Measurements from ENCODE around the gene STC2. TPM values are rescaled to one million over a fixed set of nuclear protein-coding genes. Genes with fewer than 3 reads are reported as not detected.

The STC2 gene
- total and polyA plus RNA-seq, 10 of the 15 experiments (the other 5 are each of a cell fraction or from before 2014, with no cell fraction given) = 0.05 to 4.8 (median 2.0) TPM

- Histone ChIP-seq H2AFZ (ENCODE audit: control insufficient read depth, low read depth, low read length) (no peak overlapping the region), H3K9ac (ENCODE audit: control insufficient read depth, insufficient read depth, low read length) (no peak overlapping the region), H3K27ac (ENCODE audit: control insufficient read depth, insufficient read depth) (no peak overlapping the region), H4K20me1 (ENCODE audit: control insufficient read depth, insufficient read depth) (no peaks in the 10 kb centered on the region), H3K27me3 (replicated peaks in 1 of 2; ENCODE audit: control insufficient read depth in 2 of 2, insufficient read depth in 2 of 2, low read length in 1 of 2) (peaks cover 0 to 3% of the 10 kb centered on the region in 2 experiments; a peak in 3 of 4 replicates), H3K9me3 (replicated peaks; ENCODE audit: control insufficient read depth, insufficient read depth, low read length) (peaks cover 6% of the 10 kb centered on the region; the same call in 1 of the 3 replicates), H3K4me1 (ENCODE audit: control insufficient read depth, insufficient read depth, low read length) (no peaks in the 10 kb centered on the region), H3K4me3 (no peak overlapping the region), H3K4me2 (ENCODE audit: control insufficient read depth, insufficient read depth) (no peak overlapping the region), H3K36me3 (ENCODE audit: control insufficient read depth in 2 of 2, insufficient read depth in 2 of 2, low read length in 1 of 2) (no peaks in the 10 kb centered on the region), H3K79me2 (ENCODE audit: control insufficient read depth, insufficient read depth, low read length) (no peaks in the 10 kb centered on the region)
- DNase-seq (ENCODE audit: low read depth, low spot score) (no peak), ATAC-seq (no peak), FAIRE-seq (no peak)
- ChIA-PET SMC1A (ENCODE audit: uncharacterized antibody, unreplicated experiment) (no interaction called here), CTCF (interaction anchor here (0.6 to 1.6 kb wide), 4 partner anchors 14 to 635 kb away, joined by 3 to 5 read pairs (median 4); no protein-coding TSS in a partner anchor), POLR2A (no interaction called here), RAD21 (ENCODE audit: unreplicated experiment) (no interaction called here)
- no peak for TF ChIP-seq CBX5 (IDR thresholded peaks at IDR 0.05; ENCODE audit: low read depth)
- no peak for TF ChIP-seq NFYB (IDR thresholded peaks at IDR 0.05; ENCODE audit: insufficient read depth, low read depth, low read length)
- 0 out of 2 replicates have a peak, but pooled peaks have one; percentile 38 for TF ChIP-seq ZNF24 (IDR thresholded peaks at IDR 0.05)
- no peak for TF ChIP-seq SMARCA5 (IDR thresholded peaks at IDR 0.05)
- no peak for TF ChIP-seq SUZ12 (IDR thresholded peaks at IDR 0.05; ENCODE audit: unreplicated experiment)
- TF ChIP-seq SMAD5 (IDR thresholded peaks at IDR 0.05; ENCODE audit: low read depth) = no peak
- no peak for TF ChIP-seq MXI1 (IDR thresholded peaks at IDR 0.05; ENCODE audit: low read depth, low read length)
- no peak for TF ChIP-seq STAT1 (conservative IDR thresholded peaks at IDR 0.05)
- no TSS peak for BruUV-seq (replicated peaks)
- 36% methylated on average over 9 of the region's 9 CpGs for WGBS (ENCODE audit: insufficient coverage, insufficient replicate concordance, low lambda C conversion rate, missing lambda C conversion rate)
- in situ Hi-C loops (cut with MboI) = no loop called here
- intact Hi-C loops (cut with micrococcal nuclease; ENCODE audit: unreplicated experiment) = no loop called here
Observed at GRCh38 chr5:173311818-173312585, 16.2 kb downstream of the STC2 start.

Data from GM12878 (cell line).